NK-92 treated with Interleukin-12 subunit alpha and Interleukin-12 subunit beta, amount 100 ng/mL, for 24 hours (cell line): ENCODE results near the gene IL2RA.
"Not testable (repeated sequence)": the region's sequence is repeated elsewhere in the genome, so short reads cannot be mapped to it uniquely, and the experiment has no call there.

Experiments used
- DNase-seq: peaks from one replicate; lab custom pipeline; 2025; lab: John Stamatoyannopoulos, UW

Gene IL2RA

DNA sequence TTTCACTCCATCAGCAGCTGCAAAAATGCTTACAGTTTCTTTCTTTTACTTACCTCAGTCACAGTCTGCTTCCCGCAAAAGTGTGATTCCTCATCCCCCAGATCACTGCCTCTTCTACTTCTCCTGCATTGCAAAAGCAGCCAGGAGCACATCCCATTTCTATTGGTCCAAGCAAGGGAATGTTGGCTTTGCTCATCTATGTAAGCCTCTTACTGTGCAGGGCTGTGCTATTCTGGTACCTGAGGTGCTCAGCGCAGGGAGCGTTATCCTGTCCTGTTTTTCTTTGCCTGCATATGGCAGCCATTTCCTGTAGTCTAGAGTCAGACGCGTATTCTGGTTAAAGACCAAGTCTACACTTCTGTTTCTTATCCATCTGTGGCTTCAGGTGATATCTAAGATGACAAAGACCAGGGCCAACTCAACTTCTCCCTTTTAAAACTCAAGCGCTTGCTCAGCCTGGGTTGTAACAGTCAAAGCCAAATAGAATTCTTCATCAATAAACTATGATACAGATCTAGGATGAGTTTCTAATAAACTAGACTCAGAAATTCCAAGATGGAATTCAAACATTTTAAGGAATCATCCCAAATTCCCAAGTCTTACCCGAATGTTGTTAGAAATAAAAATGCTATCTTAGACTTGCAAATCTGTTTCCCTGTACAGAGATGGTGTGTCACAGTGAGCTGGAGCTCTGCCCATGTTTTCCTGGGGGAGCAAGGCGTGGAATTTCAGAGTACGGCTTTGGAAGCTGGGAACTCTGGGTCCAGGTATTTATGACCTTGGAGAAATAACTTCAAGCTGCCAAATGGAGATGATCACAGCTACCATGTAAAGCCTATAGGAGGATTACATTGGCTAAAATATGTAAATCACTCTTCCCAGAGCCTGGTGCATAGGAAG, 20.6 kb upstream of the IL2RA start:
- no peak for DNase-seq

DNA sequence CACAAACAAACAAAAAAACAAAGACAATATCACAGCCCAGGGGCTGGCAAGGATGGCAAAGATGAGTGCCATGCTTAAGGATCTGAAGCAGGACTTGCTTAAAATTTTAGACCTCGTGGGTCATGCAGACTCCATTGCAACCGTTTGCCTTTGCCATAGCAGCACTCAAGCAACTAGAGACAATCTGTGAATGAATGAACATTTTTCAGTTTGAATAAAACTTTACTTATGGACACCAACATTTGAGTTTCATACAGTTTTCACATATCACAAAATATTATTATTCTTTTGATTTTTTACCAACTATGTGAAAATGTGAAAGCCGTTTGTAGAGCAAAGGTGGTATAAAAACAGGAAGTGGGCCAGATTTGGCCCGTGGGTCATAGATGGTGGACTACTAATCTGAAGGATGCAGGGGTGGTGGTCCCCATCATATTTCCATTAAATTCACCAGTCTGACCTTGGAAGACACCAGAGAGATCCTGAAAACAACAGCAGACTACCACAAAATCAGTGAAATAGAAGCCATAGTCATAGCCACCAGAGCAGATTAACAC, 18.3 kb upstream of the IL2RA start:
- DNase-seq: no peak

DNA sequence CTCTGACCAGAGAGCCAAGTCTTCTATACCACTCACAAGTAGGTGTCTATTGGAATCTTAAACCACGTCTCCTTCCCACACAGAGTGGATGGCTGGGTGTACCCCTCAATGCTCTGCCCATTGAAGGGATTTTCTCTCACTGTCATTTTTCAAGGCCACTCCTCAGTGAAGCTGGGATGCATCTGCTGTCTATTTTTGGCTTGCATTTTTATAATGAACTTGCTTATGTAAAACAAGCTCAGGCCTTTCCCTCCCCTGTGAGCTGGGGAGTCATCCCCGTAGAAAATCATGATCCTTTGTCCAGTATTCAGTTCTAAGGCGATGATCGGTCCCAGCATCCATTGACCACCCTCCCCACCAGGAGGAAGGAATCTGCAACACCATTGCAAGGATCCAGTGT, 16.9 kb upstream of the IL2RA start:
- no peak for DNase-seq

DNA sequence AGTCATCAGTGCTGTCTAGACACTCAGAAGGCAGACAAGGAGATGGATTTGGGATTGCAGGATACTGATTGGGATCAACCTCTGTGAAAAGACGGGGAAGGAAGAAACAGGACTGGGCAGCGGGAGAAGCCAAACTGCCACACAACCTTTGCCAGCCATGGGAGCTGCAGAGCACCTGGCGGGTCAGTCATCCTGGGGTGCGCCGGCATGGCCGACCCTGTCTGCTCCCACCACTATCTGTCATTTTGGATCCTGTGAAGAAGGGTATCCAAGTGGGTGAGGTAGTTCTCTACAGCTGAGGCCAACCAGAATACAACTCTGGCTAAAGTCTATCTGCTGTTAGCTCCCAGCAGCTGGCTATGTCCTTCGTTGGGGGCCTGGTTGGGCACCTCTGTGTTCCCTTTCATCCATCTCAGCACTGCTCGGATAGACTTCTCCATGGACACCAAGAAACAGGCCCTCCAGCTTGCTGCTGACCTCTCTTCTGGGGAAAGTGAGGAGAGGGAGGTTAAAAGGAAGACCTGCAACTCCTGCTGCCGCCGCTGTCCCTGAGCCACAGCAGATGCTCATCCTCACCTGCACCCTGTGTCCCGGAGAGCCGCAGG, 15.0 kb upstream of the IL2RA start:
- no peak for DNase-seq

DNA sequence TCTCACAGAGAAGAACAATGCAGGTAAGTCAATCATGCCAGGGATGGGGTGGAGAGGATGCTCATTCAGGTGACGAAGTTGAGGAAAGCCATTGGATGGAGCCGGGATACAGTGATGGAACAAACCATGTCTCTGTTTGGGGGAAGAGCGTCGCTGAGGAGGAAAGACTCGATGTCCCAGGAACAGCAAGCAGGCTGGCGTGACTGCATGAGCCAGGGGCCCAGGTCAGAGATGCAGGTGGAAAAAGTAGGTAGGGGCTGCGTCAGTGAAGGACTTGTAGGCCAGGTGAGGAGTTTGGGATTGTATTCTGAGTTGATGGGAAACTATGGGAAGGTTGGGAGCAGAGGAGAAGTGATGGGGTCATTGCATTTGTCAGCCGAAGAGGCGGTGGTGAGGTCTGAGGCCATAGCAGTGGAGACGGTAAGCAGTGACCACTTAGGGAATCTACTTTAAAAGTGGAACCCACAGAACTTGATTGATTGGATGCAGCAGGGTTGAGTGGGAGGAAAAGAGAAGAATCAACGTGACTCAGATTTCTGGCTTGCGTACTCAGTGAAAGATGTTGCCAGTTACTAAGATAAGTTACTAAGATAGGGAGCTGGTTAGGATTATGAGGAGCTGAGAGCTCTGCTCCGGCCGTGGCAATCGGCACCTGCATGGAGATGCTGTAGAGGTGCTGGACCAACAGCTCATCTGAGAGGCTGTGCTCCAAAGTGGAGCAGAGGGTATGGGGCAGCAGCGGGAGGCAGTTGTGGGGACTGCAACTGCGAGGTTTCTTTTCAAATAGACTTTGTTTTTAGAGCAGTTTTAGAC, 12.5 kb upstream of the IL2RA start:
- no peak for DNase-seq

DNA sequence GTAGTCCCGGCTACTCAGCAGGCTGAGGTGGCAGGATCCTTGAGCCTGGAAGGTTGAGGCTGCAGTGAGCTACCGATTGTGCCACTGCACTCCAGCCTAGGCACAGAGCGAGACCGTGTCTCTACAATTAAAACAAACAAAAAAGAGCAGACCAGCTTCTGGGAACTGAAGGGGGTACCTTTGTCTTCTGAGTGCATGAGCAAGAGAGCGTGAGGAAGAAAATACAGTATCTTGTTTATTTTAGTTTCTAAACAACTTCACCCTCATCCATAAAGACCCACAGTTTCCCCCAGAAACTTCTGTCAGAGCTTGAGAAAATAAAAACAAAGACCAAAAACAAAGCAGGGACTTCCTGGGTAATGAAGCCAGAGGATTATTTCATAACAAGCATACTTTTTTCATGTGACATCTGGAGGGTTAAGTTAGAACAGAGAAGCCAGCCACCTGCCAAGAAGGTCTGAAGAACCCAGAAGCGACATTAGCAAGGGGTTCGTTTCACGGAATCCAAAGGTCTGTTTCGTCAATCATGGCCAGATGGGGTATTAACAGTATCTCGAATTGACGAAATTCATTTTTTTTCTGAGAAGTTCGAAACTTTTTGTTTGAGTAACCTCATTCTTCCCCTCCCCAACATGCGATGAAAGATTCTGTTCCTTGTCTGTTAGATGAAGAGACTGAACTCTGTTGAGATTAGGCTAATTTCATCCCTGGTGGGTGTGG, 10.2 kb upstream of the IL2RA start:
- no peak for DNase-seq

DNA sequence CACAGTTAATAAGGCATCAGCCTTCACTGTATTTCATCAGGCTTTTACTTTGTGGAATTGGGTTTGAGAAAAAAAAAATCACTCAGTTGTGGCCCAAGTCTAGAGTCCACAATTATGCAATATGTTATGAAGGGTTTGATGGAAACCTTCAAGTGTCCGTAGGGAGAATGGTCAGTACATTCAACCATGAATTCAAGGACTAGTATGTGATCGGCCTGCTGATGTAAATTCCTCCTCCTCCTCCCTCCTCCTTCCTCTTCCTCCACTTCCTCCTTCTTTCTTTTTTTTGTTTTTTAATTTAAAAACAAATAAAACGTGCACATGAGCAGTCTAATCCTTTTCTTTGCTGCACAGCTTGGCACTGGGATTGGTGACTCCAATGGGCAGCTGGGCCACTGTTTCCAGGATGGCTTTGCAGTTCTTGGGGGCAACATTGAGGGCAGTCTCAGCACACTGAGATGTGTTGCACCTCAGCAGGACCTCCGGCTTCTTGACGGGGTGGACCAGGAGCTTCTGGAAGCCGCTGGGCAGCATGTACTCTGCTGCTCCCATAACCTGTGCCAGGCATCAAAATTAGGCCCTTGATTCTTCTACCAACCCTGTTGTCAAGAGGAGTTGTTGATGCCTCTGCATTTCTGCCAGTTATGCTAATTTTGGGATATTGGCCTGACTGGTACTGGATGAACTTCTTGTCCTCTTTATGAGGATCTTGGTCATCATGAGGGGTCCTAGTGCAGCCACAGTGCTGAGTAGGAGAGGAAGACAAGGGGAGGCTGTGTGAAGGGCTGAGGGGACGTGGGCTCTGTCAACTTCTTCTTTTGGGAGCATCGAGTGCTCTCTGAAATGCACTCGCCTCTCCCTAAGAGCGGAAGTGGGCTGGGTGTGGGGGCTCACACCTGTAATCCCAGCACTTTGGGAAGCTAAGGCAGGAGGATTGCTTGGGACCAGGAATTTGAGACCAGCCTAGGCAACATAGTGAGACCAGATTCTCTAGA, 9.3 kb upstream of the IL2RA start:
- DNase-seq: no peak

DNA sequence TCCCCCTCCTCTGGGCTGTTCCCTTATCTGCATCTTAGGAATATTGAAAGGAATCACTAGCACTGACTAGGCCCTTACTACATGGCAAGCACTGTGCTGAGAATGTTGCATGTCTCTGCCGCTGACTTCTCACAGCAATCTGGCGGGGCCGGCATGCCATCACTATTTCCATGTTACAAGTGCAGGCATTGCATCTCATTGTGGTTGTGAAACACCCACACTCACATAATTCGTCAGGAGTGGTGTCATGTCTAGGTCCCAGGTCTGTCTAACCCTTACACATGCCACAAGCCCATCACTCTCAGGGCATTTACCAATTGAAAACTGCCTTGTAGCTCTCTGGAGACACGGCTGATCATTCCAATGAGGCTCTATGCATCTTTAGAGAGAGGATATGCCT, 8.5 kb upstream of the IL2RA start:
- peak; percentile 34 for DNase-seq

DNA sequence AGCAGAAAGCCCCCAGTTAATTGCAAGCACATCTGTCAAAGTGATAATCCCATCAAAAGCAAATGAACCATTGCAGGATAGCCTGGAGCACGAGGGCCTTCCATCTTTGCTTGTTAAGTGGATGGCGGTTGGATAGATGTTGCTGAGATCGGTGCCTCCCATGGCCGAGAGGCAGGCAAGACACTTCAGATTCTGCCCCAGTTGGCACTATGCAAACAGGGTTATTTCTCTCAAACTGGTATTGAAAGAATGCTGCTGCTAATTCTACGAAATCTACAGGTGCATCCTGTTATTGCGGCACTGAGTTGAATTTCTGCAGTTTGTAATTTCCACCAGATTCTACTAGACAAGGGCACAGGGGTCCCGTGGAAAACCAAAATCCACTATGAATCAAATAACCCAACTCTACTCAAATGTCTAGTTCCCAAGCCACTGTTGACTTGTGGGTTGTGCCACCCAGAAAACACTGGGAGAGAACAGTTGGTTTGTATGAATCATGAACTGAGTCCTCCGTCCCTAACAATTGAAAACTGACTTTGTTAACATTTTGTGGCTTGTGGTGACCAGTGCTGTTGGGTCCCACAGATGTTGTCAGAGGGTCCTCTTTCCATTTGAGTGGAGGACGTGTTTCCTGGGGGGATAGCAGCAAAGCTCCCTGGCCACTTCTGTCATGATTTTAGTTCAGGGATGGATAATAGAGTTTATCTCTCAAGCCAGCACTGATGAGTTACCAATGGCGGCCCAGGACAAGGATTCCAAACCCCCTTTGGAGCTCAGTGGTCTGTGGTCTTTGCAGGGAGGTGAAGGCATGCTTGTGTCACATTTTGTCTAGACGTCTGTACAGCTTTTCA, 7.1 kb upstream of the IL2RA start:
- DNase-seq: no peak

DNA sequence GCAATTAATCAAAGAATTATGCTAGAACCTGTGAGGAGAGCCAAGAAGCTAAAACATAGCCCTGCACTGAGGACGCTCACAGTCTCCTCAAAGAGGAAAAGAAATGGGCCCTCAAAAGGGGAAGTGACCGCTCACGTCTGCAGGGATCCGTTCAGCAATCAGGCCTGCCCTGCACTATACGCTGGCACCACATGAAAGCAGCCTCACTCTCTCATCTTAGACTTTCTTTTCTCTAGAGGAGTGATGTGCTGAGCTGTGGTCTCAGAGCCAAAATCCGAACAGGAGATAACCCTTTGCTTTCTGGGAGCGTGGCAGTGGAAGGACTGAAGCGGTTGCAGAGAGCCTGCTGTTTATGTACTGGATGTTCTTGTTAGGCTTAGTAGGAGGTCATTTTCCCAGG, 6.3 kb upstream of the IL2RA start:
- DNase-seq: no peak

DNA sequence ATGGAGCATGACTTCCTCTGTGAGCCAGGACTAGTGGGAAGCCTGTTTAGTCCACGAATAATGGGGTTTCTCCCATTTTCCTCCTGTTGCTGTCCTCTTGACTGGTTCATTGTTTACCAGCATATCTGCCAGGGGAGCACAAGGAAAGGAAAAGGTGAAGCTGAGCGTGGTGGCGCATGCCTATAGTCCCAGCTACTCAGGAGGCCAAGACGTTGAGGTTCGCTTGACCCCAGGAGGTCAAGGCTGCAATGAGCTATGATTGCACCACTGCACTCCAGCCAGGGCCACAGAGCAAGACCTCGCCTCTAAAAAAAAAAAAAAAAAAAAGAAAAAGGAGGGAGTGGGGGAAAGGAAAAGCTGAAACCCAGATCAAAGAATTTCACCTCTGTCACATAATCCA, 5.8 kb upstream of the IL2RA start:
- DNase-seq: no peak

DNA sequence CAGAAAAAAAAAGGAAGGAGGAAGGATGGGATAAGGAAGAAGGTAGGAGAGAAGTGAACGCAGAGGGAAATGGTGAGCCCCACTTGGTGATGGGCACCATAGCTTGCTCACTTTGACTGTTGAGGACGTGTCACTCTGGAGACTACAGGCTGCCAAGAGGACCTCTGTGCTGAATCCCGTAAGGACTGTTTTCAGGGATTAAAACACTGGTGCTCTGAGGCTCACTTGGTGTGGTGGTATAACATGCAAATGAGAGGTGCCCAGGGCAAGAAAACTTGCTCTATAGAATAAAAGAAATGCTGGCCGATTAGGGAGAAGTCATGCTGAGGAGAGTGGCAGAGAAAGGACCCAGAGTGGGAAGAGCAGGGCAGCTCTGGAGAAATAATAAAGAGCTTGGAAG, 5.3 kb upstream of the IL2RA start:
- no peak for DNase-seq

DNA sequence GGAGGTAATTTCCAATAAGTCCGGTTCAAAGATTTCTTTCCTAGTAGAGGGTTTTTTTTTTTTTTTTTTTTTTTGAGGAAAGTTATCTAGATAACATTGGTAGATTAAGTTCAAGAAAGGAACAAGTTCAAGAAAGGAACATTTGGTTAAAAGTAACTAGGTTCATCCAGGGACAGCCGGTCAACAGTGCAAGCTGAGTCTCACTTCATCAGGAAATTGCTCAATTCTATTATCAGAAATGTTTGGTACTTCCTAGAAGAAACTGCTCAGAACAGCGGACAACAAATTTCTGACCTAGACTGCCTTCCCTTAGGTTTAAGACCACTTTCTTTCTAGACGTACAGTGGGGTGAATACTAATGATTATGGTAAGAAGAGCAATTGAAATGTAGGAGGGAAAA, 3.7 kb upstream of the IL2RA start:
- no peak for DNase-seq

DNA sequence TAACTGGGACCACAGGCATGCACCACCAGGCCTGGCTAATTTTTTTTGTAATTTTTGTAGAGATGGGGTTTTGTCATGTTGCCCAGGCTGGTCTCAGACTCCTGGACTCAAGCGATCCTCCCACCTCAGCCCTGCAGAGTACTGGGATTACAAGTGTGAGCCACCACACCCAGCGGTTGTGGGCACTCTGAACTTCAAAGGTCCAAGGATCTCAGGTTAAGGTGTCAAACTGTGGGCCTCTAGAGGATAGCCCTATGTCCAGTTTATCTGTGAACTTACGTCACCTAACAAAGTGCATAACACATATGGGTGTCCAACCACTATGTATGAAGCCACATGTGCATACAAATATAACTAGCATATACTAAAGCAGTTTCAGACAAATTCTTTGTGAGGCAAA, 3.2 kb upstream of the IL2RA start:
- peak; percentile 35 for DNase-seq

DNA sequence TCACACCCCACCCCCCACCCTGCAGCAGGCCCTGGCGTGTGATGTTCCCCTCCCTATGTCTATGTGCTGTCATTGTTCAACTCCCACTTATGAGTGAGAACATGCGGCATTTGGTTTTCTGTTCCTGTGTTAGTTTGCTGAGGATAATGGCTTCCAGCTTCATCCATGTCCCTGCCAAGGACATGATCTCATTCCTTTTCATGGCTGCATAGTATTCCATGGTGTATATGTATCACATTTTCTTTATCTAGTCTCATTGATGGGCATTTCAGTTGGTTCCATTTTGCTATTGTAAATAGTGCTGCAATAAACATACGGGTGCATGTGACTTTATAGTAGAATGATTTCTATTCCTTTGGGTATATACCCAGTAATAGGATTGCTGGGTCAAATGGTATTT, 2.6 kb upstream of the IL2RA start:
- DNase-seq: not testable (repeated sequence)

DNA sequence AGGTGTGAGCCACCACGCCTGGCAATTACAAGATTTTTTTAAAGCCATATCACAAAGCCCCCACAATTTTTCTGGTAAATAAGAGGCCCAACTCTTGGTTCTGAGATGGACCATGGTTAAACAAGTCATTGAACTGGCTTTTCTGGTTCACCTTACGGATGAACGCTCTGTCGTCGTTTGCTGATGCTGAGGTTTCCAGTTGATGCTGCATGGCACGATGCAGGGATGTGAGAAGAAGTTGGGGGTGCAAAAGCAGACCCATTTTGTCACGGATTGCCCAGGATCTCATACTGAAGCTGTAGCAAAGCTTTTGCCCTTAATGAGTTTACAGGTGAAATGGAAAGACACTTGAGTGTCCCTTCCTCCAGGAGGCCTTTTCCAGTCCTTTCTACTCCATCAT, 2.0 kb upstream of the IL2RA start:
- no peak for DNase-seq

DNA sequence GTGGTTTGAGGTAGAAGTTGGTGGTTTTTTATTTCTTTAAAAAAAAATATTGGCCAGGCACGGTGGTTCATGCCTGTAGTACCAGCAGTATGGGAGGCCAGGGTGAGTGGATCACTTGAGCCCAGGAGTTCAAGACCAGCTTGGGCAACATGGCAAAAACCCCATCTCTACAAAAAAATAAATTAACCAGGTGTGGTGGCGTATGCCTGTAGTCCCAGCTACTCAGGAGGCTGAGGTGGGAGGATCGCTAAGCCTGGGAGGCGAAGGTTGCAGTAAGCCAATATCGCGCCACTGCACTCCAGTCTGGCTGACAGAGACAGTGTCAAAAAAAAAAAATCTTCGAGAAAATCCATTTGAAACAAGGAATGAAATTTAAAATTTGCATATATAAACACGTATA, 1.1 kb downstream of the IL2RA start:
- DNase-seq: no peak

DNA sequence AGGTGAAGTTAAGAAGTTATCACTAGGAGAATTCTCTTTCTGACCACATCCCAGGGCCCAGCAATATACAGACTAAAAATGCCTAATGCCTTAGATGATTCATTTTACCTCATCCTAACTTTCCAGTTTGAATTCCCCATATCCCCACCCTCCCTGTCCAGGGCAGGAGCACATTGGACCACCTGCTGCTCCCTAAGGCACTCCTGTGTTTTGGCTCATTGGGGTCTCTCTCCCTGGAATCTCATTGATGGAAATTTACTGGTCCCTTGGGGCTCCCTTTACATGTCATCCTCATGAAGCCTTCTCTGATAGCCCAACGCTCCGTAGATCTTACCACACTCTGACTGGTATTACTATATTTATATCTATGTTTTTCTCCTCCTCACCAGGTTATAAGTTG, 2.7 kb downstream of the IL2RA start:
- DNase-seq: no peak

DNA sequence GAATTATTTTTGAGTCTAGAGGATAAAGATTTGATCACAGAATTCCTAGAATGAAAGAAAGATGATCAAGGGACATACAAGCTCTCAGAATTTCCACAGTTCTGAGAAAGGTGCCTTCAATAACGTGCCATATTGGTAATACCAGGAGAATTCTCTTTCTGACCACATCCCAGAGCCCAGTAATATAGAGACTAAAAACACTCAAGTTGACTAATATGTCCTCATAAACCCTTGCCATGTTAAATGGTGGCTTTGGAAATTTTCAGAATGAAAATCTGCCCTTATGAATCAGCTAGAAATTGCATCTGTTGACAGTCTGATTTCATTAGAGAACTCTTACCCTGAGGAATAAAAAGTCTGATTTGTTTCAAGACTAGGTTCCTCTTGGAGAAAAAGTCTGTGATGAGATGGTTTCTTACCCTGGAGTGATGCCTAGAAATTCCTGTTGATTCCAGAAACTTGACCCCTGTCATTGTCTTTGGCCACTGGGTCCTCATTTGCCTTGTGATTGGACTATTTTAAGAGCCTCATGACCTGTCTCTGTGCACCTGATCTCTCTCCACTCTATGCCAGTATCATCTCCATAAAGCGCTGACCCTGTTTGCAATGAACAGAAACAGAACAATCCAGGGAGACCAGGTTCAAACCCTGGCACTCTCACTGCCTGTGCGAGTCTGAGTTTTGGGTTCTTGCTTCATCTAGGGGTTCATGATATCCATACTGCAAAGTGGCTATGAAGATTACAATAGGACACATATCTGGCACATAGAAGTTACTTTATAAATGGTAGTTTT, 3.3 kb downstream of the IL2RA start:
- no peak for DNase-seq
